WTC11 (cell line): Measurements from ENCODE around the gene GSDME. TPM values are rescaled to one million over a fixed set of nuclear protein-coding genes. Genes with fewer than 3 reads are reported as not detected.

Experiments
- ATAC-seq: fragments of 200-7000 bp; cut with Tn5 transposase; 2 replicates; pipeline ENCODE4 v1.10.0; 2021; ENCODE audit warnings: mild to moderate bottlenecking, moderate library complexity
- CTCF ChIA-PET: fragments of 300-600 bp; sonication (Branson Sonifier 250); formaldehyde crosslinking; loops from one replicate; lab custom pipeline; 2021; ENCODE audit warnings: antibody characterized with exemption; lab: Charles Lee
- POLR2A ChIA-PET: fragments of 350-600 bp; sonication (Branson Sonifier 250); formaldehyde crosslinking; loops from one replicate; lab custom pipeline; 2021; ENCODE audit warnings: antibody characterized with exemption; lab: Charles Lee
- DNase-seq: peaks from one replicate; pipeline ENCODE4 v3.0.0; 2021; ENCODE audit warnings: low spot score
- H3K27ac Mint-ChIP-seq: 2 replicates; pipeline ENCODE4 v1.8.0; 2021; ENCODE audit warnings: mixed read lengths
- H3K27me3 Mint-ChIP-seq: 2 replicates; pipeline ENCODE4 v1.8.0; 2021; ENCODE audit warnings: low read depth, mild to moderate bottlenecking, moderate library complexity, mixed read lengths
- H3K36me3 Mint-ChIP-seq: 2 replicates; pipeline ENCODE4 v1.8.0; 2021; ENCODE audit warnings: mixed read lengths
- H3K4me1 Mint-ChIP-seq: 2 replicates; pipeline ENCODE4 v1.8.0; 2022; ENCODE audit warnings: mixed read lengths
- H3K4me3 Mint-ChIP-seq: 2 replicates; pipeline ENCODE4 v1.8.0; 2021; ENCODE audit warnings: mild to moderate bottlenecking, moderate library complexity, mixed read lengths
- H3K9me3 Mint-ChIP-seq: 2 replicates; pipeline ENCODE4 v1.8.0; 2021; ENCODE audit warnings: mixed read lengths
- CBFB ChIP-seq: sonication (generic); formaldehyde crosslinking; IDR thresholded peaks from 2 replicates; pipeline ENCODE4 v1.8.1; 2022; ENCODE audit warnings: mild to moderate bottlenecking, low read depth, missing genetic modification reagents
- CREB1 ChIP-seq: sonication (generic); formaldehyde crosslinking; IDR thresholded peaks from 2 replicates; pipeline ENCODE4 v1.8.0; 2023; ENCODE audit warnings: mild to moderate bottlenecking, missing genetic modification reagents
- CREM ChIP-seq: sonication (generic); formaldehyde crosslinking; IDR thresholded peaks from 2 replicates; pipeline ENCODE4 v1.8.1; 2022; ENCODE audit warnings: mild to moderate bottlenecking, missing genetic modification reagents, moderate library complexity
- EMX1 ChIP-seq: fragments of 250-450 bp; sonication (Bioruptor Pico); IDR thresholded peaks from 2 replicates; pipeline ENCODE4 v1.8.0; 2021; ENCODE audit warnings: mild to moderate bottlenecking
- FOXK1 ChIP-seq: sonication (generic); formaldehyde crosslinking; IDR thresholded peaks from 2 replicates; pipeline ENCODE4 v1.8.0; 2022; ENCODE audit warnings: mild to moderate bottlenecking, moderate library complexity, missing genetic modification reagents
- FOXP1 ChIP-seq: sonication (generic); formaldehyde crosslinking; IDR thresholded peaks from 2 replicates; pipeline ENCODE4 v1.8.0; 2022; ENCODE audit warnings: missing genetic modification reagents, mild to moderate bottlenecking, moderate library complexity, borderline replicate concordance
- GABPB1 ChIP-seq: sonication (generic); formaldehyde crosslinking; IDR thresholded peaks from 2 replicates; pipeline ENCODE4 v1.8.1; 2023; ENCODE audit warnings: mild to moderate bottlenecking, missing genetic modification reagents
- GRHL2 ChIP-seq: fragments of 250-450 bp; sonication (Bioruptor Pico); IDR thresholded peaks from 2 replicates; pipeline ENCODE4 v1.8.0; 2022; ENCODE audit warnings: mild to moderate bottlenecking, moderate library complexity; ENCODE audit not compliant: insufficient replicate concordance, severe bottlenecking
- KAT7 ChIP-seq: sonication (generic); formaldehyde crosslinking; IDR thresholded peaks from 2 replicates; pipeline ENCODE4 v1.8.1; 2023; ENCODE audit warnings: missing genetic modification reagents, mild to moderate bottlenecking, borderline replicate concordance
- MYBL2 ChIP-seq: sonication (generic); formaldehyde crosslinking; IDR thresholded peaks from 2 replicates; pipeline ENCODE4 v1.8.1; 2023; ENCODE audit warnings: mild to moderate bottlenecking, moderate library complexity, missing genetic modification reagents
- NFE2L1 ChIP-seq: sonication (generic); formaldehyde crosslinking; IDR thresholded peaks from 2 replicates; pipeline ENCODE4 v1.8.1; 2023; ENCODE audit warnings: missing genetic modification reagents
- NR3C1 ChIP-seq: sonication (generic); formaldehyde crosslinking; conservative IDR thresholded peaks from 2 replicates; pipeline ENCODE4 v1.8.1; 2023; ENCODE audit warnings: low read depth, mild to moderate bottlenecking, missing genetic modification reagents
- SMAD4 ChIP-seq: sonication (generic); formaldehyde crosslinking; IDR thresholded peaks from 2 replicates; pipeline ENCODE4 v1.8.0; 2022; ENCODE audit warnings: mild to moderate bottlenecking, missing genetic modification reagents
- SP1 ChIP-seq: sonication (generic); formaldehyde crosslinking; conservative IDR thresholded peaks from 2 replicates; pipeline ENCODE4 v1.8.1; 2022; ENCODE audit warnings: missing genetic modification reagents
- ZNF138 ChIP-seq: sonication (generic); formaldehyde crosslinking; conservative IDR thresholded peaks from 2 replicates; pipeline ENCODE4 v1.8.1; 2022; ENCODE audit warnings: mild to moderate bottlenecking, moderate library complexity, missing genetic modification reagents
- ZNF219 ChIP-seq: sonication (generic); formaldehyde crosslinking; IDR thresholded peaks from 2 replicates; pipeline ENCODE4 v1.8.0; 2023; ENCODE audit warnings: missing genetic modification reagents, mild to moderate bottlenecking, borderline replicate concordance
- ZNF423 ChIP-seq: fragments of 250-450 bp; sonication (Bioruptor Pico); IDR thresholded peaks from 2 replicates; pipeline ENCODE4 v2.1.2; 2022; ENCODE audit warnings: mild to moderate bottlenecking, moderate library complexity
- total RNA-seq: library from RNA; stranded (reverse); gene quantifications from 3 replicates; pipeline ENCODE4 v1.2.3, GENCODE V29; 2021
- TF ChIP-seq, protein P1 (sequence below): fragments of 200-600 bp; IDR thresholded peaks from 2 replicates; pipeline ENCODE4 v1.8.0; 2022; ENCODE audit warnings: antibody characterized with exemption
- TF ChIP-seq, protein P2 (sequence below): sonication (generic); formaldehyde crosslinking; IDR thresholded peaks from 2 replicates; pipeline ENCODE4 v1.8.1; 2022; ENCODE audit warnings: mild to moderate bottlenecking, moderate library complexity, missing genetic modification reagents
- TF ChIP-seq, protein P3 (sequence below): sonication (generic); formaldehyde crosslinking; IDR thresholded peaks from 2 replicates; pipeline ENCODE4 v1.8.1; 2022; ENCODE audit warnings: low read depth, missing genetic modification reagents, borderline replicate concordance
- TF ChIP-seq, protein P4 (sequence below): fragments of 250-450 bp; sonication (Bioruptor Pico); IDR thresholded peaks from 2 replicates; pipeline ENCODE4 v1.8.0; 2021; ENCODE audit warnings: mild to moderate bottlenecking
- TF ChIP-seq, protein P5 (sequence below): sonication (generic); formaldehyde crosslinking; IDR thresholded peaks from 2 replicates; pipeline ENCODE4 v1.8.1; 2023; ENCODE audit warnings: mild to moderate bottlenecking, moderate library complexity, missing genetic modification reagents
- TF ChIP-seq, protein P6 (sequence below): fragments of 250-450 bp; sonication (Bioruptor Pico); IDR thresholded peaks from 2 replicates; pipeline ENCODE4 v1.9.0; 2021; ENCODE audit warnings: mild to moderate bottlenecking
- TF ChIP-seq, protein P7 (sequence below): sonication (generic); formaldehyde crosslinking; IDR thresholded peaks from 2 replicates; pipeline ENCODE4 v1.8.1; 2022; ENCODE audit warnings: missing genetic modification reagents, borderline replicate concordance

The GSDME gene
- total RNA-seq, 1 experiment from 2014 or later, result 4.8 TPM

DNA sequence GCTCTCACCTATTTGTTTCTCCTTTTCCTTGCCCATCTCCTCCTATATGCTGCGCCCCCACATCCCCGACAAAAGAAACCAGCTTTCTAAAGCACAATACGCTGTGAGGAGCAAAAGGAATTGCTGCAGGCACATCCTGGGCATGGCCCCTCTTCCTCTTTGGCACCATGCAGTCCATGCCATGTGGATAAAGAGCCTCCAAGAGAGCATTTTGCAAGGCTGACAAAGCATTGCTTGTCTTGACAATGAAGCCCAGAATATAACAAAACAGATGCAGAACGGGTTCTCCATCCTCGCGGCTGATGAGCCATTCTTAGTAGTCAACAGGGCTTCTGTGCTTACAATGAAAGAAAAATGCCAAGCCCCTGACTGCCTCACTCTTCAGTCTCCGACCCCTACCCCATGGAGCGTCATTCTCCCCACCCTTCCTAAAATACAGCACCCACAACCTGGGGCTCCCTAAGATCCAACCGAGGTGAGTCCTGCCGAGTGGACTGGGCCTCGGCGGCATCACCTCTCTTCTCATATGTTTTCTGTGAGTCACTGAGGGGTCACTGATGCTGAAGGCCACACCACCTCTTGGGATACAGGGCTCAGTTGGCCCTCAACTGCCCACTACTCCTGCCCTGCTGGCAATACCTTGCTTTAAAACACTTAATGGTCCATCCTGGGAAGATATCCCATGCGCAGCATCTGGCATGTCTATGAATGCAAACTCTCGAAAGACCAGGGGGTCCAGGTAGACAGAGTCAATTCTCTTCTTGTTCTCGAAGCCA, 47.5 kb downstream of the GSDME start:
- no peak for TF ChIP-seq CREB1
- no peak for TF ChIP-seq ZNF219 (CRISPR knock-in tag)
- TF ChIP-seq CREM (CRISPR knock-in tag), result no peak
- no peak for TF ChIP-seq GABPB1 (CRISPR knock-in tag)
- TF ChIP-seq SMAD4 (CRISPR knock-in tag), result no peak
- no peak for TF ChIP-seq CBFB (CRISPR knock-in tag)
- no peak for TF ChIP-seq MYBL2 (CRISPR knock-in tag)
- TF ChIP-seq SP1 (CRISPR knock-in tag), result no peak
- no peak for TF ChIP-seq KAT7
- no peak for TF ChIP-seq ZNF423 (CRISPR knock-in tag)
- TF ChIP-seq GRHL2 (CRISPR knock-in tag), result no peak
- no peak for TF ChIP-seq FOXK1 (CRISPR knock-in tag)
- TF ChIP-seq, protein P1, sequence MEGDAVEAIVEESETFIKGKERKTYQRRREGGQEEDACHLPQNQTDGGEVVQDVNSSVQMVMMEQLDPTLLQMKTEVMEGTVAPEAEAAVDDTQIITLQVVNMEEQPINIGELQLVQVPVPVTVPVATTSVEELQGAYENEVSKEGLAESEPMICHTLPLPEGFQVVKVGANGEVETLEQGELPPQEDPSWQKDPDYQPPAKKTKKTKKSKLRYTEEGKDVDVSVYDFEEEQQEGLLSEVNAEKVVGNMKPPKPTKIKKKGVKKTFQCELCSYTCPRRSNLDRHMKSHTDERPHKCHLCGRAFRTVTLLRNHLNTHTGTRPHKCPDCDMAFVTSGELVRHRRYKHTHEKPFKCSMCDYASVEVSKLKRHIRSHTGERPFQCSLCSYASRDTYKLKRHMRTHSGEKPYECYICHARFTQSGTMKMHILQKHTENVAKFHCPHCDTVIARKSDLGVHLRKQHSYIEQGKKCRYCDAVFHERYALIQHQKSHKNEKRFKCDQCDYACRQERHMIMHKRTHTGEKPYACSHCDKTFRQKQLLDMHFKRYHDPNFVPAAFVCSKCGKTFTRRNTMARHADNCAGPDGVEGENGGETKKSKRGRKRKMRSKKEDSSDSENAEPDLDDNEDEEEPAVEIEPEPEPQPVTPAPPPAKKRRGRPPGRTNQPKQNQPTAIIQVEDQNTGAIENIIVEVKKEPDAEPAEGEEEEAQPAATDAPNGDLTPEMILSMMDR, result no peak
- no peak for TF ChIP-seq FOXP1 (CRISPR knock-in tag)
- TF ChIP-seq ZNF138 (CRISPR knock-in tag), result no peak
- TF ChIP-seq, protein P2, sequence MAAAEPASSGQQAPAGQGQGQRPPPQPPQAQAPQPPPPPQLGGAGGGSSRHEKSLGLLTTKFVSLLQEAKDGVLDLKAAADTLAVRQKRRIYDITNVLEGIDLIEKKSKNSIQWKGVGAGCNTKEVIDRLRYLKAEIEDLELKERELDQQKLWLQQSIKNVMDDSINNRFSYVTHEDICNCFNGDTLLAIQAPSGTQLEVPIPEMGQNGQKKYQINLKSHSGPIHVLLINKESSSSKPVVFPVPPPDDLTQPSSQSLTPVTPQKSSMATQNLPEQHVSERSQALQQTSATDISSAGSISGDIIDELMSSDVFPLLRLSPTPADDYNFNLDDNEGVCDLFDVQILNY (CRISPR knock-in tag), result no peak
- TF ChIP-seq, protein P3, sequence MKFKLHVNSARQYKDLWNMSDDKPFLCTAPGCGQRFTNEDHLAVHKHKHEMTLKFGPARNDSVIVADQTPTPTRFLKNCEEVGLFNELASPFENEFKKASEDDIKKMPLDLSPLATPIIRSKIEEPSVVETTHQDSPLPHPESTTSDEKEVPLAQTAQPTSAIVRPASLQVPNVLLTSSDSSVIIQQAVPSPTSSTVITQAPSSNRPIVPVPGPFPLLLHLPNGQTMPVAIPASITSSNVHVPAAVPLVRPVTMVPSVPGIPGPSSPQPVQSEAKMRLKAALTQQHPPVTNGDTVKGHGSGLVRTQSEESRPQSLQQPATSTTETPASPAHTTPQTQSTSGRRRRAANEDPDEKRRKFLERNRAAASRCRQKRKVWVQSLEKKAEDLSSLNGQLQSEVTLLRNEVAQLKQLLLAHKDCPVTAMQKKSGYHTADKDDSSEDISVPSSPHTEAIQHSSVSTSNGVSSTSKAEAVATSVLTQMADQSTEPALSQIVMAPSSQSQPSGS, result no peak
- TF ChIP-seq NR3C1 (CRISPR knock-in tag), result no peak
- TF ChIP-seq, protein P4, sequence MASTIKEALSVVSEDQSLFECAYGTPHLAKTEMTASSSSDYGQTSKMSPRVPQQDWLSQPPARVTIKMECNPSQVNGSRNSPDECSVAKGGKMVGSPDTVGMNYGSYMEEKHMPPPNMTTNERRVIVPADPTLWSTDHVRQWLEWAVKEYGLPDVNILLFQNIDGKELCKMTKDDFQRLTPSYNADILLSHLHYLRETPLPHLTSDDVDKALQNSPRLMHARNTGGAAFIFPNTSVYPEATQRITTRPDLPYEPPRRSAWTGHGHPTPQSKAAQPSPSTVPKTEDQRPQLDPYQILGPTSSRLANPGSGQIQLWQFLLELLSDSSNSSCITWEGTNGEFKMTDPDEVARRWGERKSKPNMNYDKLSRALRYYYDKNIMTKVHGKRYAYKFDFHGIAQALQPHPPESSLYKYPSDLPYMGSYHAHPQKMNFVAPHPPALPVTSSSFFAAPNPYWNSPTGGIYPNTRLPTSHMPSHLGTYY (CRISPR knock-in tag), result no peak
- TF ChIP-seq, all 79 proteins: peak for 0
- Mint-ChIP-seq H3K4me1 (peaks cover 10% of the 10 kb centered on the region), H3K9me3 (no peaks in the 10 kb centered on the region), H3K27me3 (peaks cover 3% of the 10 kb centered on the region; the same call in 1 of the 2 replicates), H3K4me3 (no peak overlapping the region), H3K36me3 (0 out of 2 replicates have a peak, but pooled peaks cover 2% of the 10 kb centered on the region), H3K27ac (no peak overlapping the region)
- ATAC-seq, result no peak
- ChIA-PET CTCF (no interaction called here), POLR2A (no interaction called here)
- no peak for DNase-seq

DNA sequence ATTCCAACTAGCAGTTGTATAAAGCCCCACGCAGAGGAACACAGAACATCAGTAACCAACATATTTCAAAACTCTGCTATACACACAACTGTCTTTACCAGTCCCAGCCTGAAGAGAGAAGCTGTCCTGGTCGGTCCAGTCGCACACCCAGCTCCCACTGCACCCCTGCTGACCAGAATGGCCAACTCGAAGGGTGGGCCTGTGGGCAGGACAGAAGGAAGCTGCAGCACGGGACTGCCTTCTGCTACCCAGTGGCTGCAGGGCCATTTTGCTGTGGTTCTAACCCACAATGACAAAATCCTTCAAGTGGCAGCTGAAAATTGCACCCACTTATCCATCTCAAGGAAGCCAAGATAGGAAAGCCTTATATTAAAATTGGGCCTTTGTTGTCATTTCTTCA, 48.2 kb downstream of the GSDME start:
- ChIA-PET CTCF (interaction anchor here (1.4 to 1.7 kb wide), 2 partner anchors 9 to 14 kb away, joined by 4 to 5 read pairs; no protein-coding TSS in a partner anchor), POLR2A (no interaction called here)
- DNase-seq, result no peak
- H3K4me3 Mint-ChIP-seq, result no peak overlapping the region
- H3K9me3 Mint-ChIP-seq, result no peaks in the 10 kb centered on the region
- 0 out of 2 replicates have a peak, but pooled peaks cover 2% of the 10 kb centered on the region for H3K36me3 Mint-ChIP-seq
- peaks cover 3% of the 10 kb centered on the region; the same call in 1 of the 2 replicates for H3K27me3 Mint-ChIP-seq
- peaks cover 10% of the 10 kb centered on the region for H3K4me1 Mint-ChIP-seq
- H3K27ac Mint-ChIP-seq, result no peak overlapping the region
- ATAC-seq, result no peak
- TF ChIP-seq, protein P5, sequence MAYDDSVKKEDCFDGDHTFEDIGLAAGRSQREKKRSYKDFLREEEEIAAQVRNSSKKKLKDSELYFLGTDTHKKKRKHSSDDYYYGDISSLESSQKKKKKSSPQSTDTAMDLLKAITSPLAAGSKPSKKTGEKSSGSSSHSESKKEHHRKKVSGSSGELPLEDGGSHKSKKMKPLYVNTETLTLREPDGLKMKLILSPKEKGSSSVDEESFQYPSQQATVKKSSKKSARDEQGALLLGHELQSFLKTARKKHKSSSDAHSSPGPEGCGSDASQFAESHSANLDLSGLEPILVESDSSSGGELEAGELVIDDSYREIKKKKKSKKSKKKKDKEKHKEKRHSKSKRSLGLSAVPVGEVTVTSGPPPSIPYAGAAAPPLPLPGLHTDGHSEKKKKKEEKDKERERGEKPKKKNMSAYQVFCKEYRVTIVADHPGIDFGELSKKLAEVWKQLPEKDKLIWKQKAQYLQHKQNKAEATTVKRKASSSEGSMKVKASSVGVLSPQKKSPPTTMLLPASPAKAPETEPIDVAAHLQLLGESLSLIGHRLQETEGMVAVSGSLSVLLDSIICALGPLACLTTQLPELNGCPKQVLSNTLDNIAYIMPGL (CRISPR knock-in tag), result no peak
- TF ChIP-seq NFE2L1 (CRISPR knock-in tag), result no peak
- TF ChIP-seq, protein P6, sequence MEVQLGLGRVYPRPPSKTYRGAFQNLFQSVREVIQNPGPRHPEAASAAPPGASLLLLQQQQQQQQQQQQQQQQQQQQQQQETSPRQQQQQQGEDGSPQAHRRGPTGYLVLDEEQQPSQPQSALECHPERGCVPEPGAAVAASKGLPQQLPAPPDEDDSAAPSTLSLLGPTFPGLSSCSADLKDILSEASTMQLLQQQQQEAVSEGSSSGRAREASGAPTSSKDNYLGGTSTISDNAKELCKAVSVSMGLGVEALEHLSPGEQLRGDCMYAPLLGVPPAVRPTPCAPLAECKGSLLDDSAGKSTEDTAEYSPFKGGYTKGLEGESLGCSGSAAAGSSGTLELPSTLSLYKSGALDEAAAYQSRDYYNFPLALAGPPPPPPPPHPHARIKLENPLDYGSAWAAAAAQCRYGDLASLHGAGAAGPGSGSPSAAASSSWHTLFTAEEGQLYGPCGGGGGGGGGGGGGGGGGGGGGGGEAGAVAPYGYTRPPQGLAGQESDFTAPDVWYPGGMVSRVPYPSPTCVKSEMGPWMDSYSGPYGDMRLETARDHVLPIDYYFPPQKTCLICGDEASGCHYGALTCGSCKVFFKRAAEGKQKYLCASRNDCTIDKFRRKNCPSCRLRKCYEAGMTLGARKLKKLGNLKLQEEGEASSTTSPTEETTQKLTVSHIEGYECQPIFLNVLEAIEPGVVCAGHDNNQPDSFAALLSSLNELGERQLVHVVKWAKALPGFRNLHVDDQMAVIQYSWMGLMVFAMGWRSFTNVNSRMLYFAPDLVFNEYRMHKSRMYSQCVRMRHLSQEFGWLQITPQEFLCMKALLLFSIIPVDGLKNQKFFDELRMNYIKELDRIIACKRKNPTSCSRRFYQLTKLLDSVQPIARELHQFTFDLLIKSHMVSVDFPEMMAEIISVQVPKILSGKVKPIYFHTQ, result no peak
- TF ChIP-seq EMX1, result no peak
- TF ChIP-seq FOXK1 (CRISPR knock-in tag), result no peak
- no peak for TF ChIP-seq ZNF138 (CRISPR knock-in tag)
- TF ChIP-seq, protein P7, sequence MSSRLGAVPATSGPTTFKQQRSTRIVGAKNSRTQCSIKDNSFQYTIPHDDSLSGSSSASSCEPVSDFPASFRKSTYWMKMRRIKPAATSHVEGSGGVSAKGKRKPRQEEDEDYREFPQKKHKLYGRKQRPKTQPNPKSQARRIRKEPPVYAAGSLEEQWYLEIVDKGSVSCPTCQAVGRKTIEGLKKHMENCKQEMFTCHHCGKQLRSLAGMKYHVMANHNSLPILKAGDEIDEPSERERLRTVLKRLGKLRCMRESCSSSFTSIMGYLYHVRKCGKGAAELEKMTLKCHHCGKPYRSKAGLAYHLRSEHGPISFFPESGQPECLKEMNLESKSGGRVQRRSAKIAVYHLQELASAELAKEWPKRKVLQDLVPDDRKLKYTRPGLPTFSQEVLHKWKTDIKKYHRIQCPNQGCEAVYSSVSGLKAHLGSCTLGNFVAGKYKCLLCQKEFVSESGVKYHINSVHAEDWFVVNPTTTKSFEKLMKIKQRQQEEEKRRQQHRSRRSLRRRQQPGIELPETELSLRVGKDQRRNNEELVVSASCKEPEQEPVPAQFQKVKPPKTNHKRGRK (CRISPR knock-in tag), result no peak
